Activated CD8-positive, alpha-beta memory T cell treated with anti-CD3 and anti-CD28 coated beads for 4 hours (primary cell): Measurements from ENCODE around the gene GORASP2.
A peak's percentile ranks its signal among the peaks of the same experiment; 100 is the strongest.

Source experiments
- DNase-seq, 2 donors: peaks; one replicate each; pipeline ENCODE4 v3.0.0-alpha.2; 2020; ENCODE audit warnings: low read depth in 2 of 2

The GORASP2 gene

DNA sequence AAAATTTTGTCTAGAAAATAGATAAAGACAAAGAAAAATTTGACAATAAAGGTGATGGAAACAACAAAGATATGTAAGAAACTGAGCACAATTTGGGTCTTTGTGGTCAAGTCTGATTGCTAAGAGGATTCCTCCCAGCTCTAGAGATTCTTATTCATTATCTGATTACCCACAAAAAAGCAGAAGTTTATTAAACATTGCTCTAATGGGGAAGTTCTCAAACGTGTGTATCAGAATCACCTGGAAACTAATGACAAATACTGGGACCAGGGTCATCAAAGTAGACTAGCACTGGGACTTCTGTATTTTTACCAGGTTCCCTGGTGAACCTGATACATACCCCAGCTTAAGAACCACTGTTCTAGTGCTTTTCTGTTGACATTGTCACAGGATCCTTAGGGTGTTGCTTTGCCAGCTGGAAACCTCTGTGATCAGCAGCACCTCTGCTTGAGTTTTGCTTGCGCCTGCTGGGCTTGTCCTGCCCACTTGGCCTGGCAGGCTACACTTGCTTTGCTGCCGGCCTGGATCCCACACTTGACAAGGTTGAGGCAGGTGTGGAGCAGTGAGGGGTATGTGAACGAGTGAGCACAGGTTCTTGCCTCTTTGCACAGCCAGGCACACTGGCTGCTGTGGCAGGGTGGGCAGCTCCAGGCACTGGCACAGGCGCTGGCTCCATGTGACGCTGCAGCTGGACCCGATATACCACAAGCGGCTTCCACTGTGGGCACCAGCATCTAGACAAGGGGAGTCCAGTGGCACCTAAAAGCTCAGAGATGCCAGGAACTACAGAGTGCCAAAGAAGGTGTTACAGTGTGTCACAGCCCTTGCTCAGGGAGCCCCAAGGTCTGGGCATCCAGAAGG is 6.2 kb upstream of the GORASP2 start:
- no peak for DNase-seq

GRCh38 chr2:170923799-170924198 is 5.3 kb upstream of the GORASP2 start:
- no peak for DNase-seq

DNA sequence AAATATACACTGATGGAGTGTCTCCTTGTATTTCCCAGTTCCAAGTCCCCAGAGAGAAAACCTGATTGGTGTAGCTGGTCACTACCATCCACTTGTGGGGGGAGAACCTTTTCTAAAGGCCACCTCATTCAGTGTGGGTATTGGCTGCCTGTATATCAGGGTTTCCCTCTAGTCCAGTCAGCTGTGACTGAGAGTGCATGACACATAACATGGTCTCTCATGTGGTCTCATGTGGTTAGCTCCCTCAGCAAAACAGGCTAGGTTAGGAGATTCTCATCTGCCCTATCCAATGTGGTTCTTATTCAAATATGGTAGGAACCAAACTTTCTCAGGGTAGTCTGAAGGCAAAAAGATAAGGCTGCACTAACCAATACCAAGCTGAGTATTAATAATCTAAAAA is 4.1 kb upstream of the GORASP2 start:
- DNase-seq = no peak

DNA sequence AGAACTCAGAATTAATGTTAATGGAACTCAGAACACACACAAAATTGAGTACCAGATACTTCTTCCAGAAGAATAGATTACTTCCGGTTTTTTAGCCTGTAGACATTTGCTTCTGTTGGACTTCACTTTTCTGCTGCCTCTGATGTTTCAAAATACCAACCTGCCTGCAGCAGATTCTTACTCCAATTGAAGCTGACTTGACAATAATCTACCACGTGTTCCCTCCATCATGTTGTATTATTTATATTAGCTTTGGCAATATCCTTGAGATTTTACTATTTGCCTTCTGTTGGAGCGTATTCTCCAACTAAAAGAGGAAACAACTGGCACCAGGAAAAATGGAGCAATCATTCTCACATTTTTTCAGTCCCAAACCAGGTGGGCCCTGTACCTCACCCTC is 3.1 kb upstream of the GORASP2 start:
- no peak for DNase-seq

- no peak for DNase-seq
These were observed 2.2 kb upstream of the GORASP2 start for GRCh38 chr2:170926743-170927297.

- no peak for DNase-seq
These were observed 823 bp upstream of the GORASP2 start for GRCh38 chr2:170928036-170928823.

DNA sequence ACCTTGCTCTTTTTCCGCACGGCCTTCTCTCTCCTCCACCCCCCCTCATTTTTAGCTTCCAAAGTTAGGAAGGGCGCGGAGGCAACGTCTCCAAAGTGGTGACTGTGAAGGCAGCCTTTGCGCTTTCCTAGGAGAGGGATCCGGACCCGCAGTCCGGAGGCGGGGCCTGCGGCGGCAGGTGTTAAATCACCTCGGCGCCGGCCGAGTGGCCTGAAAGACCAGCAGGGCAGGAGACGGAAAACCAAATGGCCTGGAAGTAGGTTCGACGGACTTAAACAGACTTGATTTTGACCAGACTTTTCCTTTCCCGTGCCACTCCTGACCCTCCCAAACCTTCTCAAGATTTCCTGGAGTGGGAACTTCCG is 615 bp downstream of the GORASP2 start:
- peak in 1 of 2 donors; percentile 12 for DNase-seq

- DNase-seq = peak in 1 of 2 donors; percentile 28
These were observed 1.3 kb downstream of the GORASP2 start for GRCh38 chr2:170930131-170930990.

DNA sequence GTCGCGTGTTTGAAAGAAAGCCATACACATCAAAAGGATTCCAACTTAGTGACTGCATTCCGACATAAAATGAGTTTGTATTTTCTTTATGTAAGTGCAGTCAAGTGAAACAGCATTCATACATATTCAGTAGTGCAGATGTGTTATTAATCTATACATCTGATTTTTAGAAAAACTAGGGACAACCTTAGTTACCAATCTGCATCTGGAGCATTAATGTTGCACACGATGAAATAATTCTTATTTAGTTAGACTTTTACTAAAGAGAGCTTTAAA is 1.9 kb downstream of the GORASP2 start:
- no peak for DNase-seq

DNA sequence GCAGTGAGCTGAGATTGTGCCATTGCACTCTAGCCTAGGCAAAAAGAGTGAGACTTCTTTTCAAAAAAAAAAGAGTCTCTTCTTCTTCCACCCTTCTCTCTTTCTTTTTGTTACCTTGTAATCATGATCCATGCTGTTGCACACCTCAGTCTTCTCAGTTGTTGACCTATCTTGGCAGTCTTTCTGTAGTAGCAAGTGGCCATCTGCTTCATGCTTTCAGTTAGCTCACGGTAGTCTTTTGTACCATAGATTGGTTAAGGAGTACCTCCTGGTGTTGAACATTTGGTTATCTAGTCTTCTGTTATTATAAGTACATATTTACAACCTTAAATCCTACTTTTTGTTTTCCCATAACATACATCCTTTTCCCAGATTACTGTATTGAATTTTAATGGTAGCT is 3.1 kb downstream of the GORASP2 start:
- no peak for DNase-seq

DNA sequence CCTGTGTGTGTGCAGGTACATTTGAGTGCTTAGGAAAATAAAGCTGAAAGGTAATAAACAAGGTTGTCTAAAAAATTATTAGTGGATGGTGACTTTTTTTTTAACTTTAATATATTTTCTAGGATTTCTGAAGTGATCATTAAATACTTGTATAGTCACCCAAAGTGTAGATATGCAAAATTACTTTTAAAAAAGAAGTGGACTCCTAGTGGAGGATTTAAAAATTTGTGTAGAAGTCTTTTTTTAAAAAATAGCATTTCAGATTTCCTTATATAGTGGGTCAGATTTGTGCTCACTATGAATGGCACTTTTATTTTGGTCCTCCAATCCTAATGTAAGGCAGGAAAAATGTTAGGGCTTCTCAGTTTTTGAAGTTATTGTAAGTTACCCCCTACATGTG is 3.9 kb downstream of the GORASP2 start:
- DNase-seq = no peak

GRCh38 chr2:170937709-170938379 is 8.8 kb downstream of the GORASP2 start:
- DNase-seq = no peak

GRCh38 chr2:170940066-170940465 is 11.0 kb downstream of the GORASP2 start:
- no peak for DNase-seq

DNA sequence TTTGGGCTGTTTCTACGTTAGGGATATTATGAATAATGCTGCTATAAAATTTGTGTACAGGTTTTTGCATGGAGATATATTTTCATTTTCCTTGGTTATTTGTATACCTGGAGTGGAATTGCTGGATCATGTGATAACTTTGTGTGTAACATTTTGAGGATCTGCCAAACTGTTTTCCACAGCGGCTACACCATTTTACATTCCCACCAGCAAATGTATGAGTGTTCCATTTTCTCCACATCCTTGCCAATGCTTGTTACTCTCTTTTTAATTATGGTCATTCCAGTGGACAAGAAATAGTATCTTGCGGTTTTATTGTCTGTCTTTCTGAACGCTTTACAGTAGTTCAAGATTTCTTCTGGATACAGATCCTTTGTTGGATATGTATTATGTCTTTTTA is 13.6 kb downstream of the GORASP2 start:
- no peak for DNase-seq

DNA sequence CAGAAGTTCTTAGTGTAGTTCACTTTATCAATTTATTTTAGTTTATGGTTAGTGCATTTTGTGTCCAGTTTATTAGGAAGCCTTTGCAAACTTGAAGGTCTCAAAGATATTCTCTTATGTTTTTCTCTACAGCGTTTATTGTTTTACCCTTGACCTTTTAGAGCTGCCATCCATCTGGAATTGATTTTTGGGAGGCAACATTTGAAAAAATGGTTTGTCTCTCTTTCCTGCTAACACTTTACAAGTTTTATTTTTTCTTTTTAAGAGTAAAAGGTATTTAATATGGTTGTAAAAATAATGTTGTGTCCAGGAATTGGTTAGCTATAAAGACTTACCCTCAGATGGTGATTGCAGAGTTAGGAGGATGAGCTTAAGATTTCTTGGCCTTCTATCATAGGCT is 14.0 kb downstream of the GORASP2 start:
- DNase-seq = no peak

DNA sequence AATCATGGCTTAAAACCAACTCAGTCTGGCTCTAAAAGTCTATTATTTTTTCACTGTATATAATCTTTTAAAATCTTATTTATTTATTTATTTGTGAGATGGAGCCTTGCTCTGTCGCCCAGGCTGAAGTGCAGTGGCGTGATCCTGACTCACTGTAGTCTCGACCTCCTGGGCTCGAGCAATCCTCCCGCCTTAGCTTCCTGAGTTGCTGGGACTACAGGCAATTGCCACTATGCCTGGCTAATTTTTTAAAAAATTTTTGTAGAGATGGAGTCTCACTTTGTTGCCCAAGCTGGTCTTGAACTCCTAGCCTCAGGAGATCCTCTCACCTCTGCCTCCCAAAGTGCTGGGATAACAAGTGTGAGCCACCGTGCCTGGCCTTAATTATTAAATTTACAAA is 14.5 kb downstream of the GORASP2 start:
- no peak for DNase-seq

DNA sequence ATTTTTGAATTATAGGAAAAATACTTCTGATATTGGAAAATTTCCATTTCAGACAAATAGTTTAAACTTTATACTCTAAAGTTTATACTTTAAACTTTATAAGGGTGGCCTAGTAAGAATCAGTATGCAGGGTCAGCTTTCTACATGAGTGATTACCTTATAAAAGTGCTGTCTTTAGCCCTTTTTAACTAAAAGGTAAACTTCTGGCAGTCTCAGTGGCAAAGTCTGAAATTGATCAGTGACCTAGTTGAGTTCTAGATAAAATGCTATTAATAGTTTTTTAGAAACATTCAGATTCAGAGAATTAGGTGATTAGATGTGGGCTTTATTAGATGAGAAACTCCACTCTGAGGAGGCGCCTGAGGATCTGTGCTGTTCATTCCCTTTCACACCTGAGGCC is 15.5 kb downstream of the GORASP2 start:
- DNase-seq = no peak

GRCh38 chr2:170949415-170949814 is 20.4 kb downstream of the GORASP2 start:
- DNase-seq = no peak

DNA sequence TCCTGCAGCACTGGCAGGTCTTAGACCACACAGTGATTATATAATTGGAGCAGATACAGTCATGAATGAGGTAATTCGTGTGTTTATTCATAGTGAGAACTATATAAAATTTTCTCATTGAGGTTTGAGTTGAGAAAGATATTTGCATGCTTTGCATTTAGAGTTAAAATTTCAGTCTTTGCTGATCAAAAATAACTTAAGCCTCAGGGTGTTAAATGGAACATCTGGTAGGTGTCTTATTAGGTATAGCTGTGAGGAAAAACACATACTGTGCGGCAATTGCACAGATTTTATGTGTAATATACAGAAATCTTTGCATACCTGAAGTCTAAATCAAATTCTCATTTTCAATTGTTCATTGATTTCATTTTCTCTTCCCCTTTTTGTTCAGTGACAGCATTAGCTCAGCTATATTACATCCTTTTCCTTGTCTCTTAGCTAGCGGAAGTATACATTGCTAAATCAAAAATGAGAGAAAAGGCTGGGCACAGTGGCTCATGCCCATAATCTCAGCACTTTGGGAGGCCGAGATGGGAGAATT is 21.2 kb downstream of the GORASP2 start:
- no peak for DNase-seq

DNA sequence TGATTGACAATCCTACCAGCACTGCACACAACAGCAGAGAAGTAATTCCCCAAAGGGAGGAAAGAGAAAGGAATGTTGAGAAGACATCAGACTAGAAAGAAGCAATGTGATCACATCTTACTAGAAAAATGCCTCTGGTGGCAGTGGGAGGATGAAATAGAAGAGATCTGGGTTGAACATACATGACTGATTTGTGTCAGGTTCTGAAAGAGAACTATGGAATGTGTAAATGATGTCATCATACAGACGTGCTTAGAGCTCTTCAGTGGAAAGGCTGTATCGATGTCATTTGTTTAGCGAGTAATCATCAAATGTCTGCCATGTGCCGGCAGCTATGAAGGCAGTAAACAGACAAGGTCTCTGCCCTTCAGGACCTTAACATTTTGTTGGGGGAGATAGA is 24.9 kb downstream of the GORASP2 start:
- no peak for DNase-seq

- DNase-seq = no peak
These were observed 34.3 kb downstream of the GORASP2 start for GRCh38 chr2:170963386-170963785.
